ENCODE measurements around the gene SUCLG2.

SUCLG2 gene, protein sequence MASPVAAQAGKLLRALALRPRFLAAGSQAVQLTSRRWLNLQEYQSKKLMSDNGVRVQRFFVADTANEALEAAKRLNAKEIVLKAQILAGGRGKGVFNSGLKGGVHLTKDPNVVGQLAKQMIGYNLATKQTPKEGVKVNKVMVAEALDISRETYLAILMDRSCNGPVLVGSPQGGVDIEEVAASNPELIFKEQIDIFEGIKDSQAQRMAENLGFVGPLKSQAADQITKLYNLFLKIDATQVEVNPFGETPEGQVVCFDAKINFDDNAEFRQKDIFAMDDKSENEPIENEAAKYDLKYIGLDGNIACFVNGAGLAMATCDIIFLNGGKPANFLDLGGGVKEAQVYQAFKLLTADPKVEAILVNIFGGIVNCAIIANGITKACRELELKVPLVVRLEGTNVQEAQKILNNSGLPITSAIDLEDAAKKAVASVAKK

DNA sequence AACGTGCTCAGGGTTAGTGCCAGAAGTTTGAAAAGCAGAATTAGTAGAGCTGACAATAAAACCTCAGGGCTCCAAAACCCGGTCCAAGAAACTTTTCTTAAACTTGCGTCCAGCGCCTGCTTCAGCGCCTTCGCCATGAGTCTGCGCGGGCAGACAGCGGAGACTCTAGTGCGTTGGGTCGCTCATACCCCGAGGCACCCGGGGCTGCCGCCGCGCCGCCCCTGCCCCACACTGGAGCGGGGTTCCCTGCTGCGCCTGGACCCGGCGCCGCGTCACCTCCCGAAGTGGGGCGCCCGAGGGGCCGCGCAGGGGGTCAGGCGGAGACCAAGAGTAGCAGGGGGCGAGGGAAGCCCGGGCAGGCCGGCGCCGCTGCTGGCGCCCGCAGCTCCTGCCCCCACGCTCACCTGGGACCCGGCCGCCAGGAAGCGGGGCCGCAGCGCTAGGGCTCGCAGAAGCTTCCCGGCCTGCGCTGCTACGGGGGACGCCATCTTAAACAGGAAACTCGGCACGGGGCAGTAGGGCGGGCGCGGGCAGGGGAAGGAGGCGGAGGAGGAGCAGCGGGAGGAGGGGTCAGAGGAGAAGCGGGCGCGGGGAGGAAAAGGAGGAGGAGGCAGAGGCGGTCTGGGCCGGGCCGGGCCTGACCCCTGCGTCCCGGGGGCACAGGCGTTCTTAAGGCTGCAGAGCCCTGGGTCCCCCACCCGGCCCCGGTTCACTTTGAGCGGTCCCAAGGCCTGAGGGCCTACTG is at the start of gene SUCLG2:
Gene SUCLG2 (minus strand): TSS at position 514 of the 745 bp plus-strand sequence. CDS start 26 bp downstream, at position 488.
- peak; percentile 76 to 78 for DNase-seq (ENCODE audit: low read depth in 2 of 2)

DNA sequence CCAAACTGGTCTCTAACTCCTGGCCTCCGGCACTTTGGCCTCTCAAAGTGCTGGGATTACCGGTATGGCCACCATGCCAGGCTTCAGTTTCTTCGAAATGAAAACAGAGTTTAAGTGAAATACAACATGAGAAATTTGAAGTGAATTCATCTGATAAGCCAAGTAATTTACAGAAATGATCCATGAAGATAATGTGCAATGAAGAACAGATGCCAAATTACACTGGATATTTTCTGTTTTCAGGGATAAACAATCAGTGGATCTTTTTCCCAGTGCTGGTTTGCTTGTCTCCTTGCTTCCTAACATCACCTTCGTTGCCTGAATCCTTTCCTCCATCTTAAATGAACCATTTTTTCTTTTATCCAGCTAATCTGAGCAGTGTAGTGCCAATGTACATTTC is 46.2 kb upstream of the SUCLG2 start:
- DNase-seq (ENCODE audit: low read depth in 2 of 2) = no peak

DNA sequence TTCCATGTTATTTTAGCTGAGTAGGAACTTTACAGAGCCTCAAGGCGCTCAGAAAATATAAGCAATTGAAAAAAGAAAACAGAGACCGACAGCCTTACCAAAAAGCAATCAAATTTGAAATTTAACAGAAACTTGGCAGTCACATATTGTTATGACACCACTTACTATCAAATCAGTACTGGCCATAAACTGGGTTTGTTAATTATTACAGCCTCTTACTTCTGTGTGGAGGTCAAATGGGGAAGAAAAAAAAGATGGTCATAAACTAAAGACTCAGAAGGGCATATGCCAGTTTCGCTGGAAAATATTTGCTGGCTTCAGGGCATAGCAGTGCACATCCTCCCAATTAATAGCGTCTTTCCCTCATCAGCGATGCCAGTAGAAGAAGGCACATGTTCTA is 45.5 kb upstream of the SUCLG2 start:
- DNase-seq (ENCODE audit: low read depth in 2 of 2) = no peak

DNA sequence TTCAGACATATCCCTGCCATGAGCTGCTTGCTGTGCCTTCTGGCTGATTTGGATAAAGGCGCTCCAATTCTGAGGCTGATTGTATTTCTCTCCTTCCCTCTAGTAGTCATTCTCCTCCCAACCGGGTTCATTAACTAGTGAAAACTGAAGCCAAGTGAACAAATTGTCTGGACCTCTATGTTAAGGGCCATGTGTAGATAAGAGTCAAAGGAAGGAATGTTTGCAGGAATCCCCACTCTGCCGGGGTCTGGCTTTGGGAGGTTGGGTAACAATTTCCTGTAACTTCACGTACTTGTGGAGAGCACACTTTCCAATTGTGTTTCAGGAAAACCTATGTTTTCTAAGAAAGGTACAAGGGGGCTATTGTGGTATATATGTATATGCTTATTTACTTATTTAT is 38.2 kb upstream of the SUCLG2 start:
- no peak for DNase-seq (ENCODE audit: low read depth in 2 of 2)

DNA sequence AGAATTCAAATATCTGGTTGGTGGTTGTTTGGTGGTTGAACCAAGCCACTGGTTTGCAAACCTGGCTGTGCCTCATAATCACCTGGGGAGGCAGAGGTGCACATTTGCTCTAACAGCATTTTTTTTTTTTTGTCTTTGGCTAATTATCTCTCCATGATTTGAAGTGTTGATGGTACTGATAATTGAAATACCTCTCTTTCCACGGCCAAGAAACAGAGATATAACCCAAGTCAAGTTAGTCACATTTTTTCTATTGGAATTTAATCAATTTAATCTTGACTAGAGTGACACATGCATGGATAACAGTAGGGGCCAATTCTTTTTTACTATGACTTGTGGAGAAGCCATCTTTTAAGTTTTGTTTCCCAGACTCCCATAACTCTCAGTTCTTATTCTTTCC is 37.5 kb upstream of the SUCLG2 start:
- no peak for DNase-seq (ENCODE audit: low read depth in 2 of 2)

DNA sequence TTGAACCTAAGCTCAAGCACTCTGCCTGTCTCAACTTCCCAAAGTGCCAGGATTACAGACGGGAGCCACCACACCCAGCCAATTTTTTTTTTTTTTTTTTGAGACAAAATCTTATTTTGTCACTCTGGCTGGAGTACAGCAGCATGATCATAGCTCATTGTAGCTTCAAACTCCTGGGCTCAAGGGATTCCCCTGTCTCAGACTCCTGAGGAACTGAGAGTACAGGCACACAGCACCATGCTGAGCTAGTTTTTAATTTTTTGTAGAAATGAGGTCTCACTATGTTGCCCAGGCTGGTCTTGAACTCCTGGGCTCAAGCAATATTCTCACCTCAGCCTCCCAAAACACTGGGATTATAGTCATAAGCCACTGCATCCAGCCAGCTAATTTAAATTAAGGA is 36.8 kb upstream of the SUCLG2 start:
- no peak for DNase-seq (ENCODE audit: low read depth in 2 of 2)

DNA sequence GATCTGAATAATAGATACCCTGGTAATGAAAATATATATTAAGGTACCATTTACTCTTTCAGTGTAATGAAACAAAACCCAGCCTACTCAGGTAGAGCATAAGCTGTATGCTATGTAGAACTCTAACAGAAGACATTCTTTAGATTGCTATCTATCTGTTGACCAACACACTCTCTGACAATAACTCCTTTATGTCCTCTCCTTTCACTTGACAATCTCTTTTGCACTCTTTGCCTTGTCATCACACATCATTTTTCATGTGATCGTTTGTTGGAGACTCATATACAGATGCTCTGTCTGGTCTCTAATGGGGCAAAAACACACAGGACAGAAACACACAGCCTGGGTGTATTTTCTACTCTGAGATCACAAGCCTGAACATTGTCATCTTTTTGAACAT is 35.4 kb upstream of the SUCLG2 start:
- no peak for DNase-seq (ENCODE audit: low read depth in 2 of 2)

DNA sequence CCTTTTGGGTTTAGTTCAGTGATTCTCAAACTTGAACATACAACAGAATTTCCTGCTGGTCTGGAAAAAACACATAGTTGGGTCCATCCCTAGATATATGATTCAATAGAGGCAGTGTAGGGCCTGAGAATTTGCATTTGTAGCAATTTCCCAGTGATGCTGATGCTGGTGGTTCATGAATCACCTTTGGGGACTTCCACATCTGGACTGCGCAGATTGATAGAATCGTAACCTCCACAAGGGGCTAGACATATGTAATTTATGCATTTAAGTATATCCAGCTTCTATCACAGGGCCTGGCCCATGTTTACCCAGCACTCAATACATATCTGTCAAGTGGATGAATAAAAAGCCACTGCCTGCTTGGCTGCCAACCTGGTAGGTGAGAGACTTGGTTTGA is 33.8 kb upstream of the SUCLG2 start:
- no peak for DNase-seq (ENCODE audit: low read depth in 2 of 2)

DNA sequence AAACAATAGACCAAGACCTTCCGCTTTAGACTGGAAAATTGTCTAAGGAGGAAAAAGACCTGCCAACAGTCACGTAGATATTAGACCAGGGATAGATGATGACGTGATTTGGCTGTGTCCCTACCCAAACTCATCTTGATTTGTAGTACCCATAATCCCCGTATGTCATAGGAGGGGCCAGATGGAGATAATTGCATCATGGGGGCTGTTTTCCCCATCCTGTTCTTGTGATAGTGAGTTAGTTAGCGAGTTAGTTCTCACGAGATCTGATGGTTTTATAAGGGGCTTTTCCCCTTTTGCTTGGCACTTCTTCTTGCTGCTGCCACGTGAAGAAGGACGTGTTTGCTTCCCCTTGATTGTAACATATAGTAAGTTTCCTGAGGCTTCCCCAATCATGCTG is 31.7 kb upstream of the SUCLG2 start:
- DNase-seq (ENCODE audit: low read depth in 2 of 2) = no peak

DNA sequence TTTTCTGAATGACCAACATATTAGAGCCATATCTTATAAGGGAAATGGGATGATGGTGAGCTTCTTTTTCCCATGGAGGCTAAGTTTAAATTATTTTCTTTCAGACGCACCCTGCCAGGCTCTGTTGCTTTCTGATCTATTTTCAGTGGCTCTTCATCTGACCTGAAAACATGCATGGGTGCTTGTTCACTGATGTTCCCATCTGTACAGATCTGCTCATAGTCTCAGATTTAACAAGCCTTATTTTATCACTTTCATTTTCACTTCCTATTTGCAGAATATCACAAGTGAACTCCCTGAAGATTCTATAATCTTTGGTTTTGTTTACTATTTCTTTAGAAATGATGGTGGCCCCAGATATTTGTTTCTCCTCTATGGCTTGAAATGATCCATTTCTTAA is 31.1 kb upstream of the SUCLG2 start:
- no peak for DNase-seq (ENCODE audit: low read depth in 2 of 2)

DNA sequence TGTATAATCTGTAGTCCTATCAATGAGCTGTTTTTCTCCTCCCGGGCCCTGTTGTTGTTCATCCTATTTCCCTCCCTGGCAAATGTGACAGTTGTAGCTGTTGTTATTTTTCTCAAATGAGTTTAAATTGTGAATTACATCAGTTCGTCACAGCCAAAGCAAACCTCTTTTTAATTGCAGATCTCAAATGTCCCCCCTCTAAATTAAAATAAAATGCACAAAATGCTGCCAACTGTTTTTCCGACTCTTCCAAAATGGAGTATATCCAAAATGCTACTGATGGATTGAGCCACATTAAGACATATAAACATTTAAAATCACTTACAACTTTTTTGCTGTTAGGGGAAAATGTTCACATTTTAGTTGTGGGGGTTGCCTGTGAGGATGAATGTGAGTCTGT is 29.8 kb upstream of the SUCLG2 start:
- no peak for DNase-seq (ENCODE audit: low read depth in 2 of 2)

DNA sequence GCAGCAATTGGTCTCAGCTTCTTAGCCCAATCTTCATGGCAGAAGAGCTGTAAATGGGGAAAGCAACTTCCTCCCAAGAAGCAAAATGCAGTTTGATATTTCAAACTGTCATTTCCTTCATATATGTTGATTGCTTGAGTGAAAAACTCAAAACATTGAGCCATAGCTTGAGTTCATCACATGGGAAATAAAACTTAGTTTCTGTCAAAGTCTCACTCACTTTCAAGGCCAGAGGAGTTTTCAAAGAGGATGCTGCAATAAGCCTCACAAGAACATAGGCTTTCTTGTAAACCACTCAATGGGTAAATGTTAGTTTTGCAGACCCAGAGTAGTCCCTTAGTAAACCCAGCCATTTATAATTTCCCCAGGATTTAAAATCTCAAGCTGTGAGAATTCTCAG is 29.1 kb upstream of the SUCLG2 start:
- DNase-seq (ENCODE audit: low read depth in 2 of 2) = no peak

DNA sequence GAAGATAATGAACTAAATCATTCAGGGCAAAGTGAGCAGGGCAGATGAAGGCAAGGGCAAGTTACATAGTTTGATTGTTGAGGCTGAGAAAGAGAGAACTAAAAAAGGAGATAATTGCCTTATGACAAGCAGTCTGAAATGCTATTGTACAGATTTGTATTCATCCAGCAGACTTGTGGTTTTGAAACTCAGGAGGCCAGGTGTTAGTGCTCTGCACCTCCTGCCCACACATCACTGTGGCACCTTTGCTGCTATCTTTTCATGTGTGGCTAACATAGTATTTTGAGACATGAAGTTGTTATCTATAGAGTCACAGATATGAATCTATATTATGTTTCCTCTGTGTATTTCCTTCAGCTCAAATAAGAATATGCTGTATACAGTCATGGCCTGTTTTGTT is 24.3 kb upstream of the SUCLG2 start:
- no peak for DNase-seq (ENCODE audit: low read depth in 2 of 2)

DNA sequence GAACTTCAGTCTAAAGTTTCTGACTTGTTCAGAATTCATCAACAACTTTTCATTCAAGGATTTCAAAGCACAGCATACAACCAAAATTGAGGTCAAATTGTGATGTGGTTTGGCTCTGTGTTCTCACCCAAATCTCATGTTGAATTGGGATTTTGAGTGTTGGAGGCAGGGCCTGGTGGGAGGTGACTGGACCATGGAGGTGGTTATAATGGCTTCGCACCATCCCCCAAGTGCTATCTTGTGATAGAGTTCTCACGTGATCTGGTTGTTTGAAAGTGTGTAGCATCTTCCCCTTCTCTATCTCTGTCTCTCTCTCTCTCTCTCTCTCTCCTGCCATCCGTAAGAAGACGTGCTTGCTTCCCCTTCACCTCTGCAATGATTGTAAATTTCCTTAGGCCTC is 19.6 kb upstream of the SUCLG2 start:
- DNase-seq (ENCODE audit: low read depth in 2 of 2) = no peak

DNA sequence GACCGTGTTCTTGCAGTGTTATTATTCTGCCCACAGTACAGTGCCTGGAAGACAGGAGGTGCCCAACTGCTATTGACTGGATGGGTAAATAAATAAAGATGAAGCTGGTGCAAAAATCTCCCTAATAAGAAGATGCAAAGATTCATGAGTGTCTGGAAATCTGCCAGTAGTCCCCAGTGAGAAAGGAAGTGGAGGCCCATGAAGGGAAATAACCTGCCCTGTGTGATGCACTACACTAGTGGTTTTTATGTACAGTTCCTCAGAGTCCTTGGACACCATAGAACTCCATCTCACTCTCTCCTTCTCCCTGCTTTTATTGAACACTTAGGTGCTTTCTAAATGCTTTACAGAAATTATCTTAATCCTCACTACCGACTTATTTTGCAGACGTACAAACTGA is 8.3 kb upstream of the SUCLG2 start:
- DNase-seq (ENCODE audit: low read depth in 2 of 2) = no peak

DNA sequence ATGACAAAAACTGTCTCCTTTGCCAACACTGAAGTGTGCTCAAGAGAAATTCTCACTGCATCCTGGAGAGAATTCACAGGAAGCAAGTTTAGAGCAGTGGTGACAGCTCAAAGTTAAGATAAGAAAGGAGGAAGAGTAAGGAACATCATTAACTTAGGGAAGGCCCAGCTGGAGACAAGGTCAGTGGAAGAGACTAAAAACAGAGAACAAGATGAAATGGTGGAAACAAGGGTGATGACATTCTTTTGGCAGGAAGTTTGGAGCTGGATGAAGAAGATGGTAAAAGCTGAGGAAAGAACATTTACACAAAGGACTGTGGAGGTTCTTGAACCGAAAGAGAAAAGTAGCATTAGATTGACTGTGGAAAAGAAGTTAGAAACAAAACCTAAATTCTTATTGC is 6.7 kb upstream of the SUCLG2 start:
- no peak for DNase-seq (ENCODE audit: low read depth in 2 of 2)

DNA sequence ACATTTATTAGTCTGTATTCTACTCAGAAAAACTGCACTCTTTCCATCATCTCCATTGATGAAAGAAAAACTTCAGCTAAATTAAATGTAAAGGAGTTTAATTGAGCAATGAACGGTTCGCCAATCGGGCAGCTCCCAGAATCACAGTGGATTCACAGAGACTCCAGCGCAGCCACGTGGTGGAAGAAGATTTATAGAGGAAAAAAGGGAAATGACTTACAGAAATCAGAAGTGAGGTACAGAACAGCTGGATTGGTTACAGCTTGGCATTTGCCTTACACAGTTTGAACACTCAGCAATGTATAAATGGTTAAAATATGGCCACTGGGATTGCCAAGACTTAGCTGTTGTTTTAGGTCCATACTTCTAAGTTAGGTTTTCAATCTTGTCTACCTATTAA is 2.8 kb upstream of the SUCLG2 start:
- no peak for DNase-seq (ENCODE audit: low read depth in 2 of 2)

DNA sequence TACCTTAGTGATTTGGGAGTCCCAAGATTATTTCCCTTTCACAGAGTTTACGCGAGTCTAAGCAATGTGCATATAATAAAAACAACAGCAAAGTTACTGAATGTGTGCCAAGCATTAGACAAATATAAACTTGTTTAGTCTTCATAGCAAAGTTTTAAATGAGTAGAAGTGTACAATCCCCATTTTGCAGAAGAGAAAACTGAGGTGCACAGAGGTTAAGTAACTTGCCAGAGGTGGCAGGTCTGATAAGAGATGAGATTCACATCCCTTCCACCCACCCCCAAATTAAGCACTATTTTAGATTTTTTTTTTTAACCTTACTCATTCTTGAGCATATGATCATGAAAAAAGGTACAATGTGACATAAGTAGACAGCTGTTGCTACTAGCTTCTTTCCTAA is 2.2 kb upstream of the SUCLG2 start:
- no peak for DNase-seq (ENCODE audit: low read depth in 2 of 2)

DNA sequence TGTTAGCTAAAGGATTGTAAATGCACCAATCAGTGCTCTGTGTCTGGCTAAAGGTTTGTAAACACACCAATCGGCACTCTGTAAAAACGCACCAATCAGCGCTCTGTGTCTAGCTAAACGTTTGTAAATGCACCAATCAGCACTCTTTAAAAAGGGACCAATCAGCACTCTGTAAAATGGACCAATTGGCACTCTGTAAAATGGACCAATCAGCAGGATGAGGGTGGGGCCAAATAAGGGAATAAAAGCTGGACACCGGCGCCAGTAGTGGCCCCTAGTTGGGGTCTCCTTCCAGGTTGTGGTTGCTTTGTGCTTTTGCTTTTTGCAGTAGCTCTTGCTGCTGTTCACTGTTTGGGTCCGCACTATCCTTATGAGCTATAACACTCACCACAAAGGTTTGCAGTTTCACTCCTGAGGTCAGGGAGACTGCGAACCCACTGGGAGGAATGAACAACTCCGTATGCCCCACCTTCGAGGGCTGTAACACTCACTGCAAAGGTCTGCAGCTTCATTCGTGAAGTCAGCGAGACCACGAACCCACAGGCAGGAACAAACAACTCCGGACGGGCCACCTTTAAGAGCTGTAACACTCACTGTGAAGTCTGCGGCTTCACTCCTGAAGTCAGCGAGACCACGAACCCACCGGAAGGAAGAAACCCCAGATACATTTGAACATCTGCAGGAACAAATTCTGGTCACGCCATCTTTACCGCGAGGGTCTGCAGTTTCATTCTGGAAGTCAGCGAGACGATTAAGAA is 1.1 kb upstream of the SUCLG2 start:
- peak; percentile 61 to 65 for DNase-seq (ENCODE audit: low read depth in 2 of 2)

DNA sequence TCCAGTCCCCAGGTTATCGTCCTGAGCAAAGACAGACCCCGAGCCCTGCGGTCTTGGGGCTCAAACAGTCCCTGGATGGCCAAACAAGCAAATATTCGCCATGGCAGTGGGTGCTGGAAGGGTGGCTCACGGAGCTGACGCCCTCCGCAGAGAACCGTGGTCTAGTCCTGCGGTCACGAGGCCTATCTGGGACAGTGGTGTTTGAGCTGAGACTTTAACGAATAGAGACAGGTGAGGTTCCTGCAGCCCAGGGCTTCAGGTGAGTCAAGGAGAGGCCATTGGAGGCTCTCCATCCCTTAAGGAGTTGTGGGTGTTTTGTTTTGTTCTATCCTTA is 399 bp upstream of the SUCLG2 start:
- no peak for DNase-seq (ENCODE audit: low read depth in 2 of 2)

DNA sequence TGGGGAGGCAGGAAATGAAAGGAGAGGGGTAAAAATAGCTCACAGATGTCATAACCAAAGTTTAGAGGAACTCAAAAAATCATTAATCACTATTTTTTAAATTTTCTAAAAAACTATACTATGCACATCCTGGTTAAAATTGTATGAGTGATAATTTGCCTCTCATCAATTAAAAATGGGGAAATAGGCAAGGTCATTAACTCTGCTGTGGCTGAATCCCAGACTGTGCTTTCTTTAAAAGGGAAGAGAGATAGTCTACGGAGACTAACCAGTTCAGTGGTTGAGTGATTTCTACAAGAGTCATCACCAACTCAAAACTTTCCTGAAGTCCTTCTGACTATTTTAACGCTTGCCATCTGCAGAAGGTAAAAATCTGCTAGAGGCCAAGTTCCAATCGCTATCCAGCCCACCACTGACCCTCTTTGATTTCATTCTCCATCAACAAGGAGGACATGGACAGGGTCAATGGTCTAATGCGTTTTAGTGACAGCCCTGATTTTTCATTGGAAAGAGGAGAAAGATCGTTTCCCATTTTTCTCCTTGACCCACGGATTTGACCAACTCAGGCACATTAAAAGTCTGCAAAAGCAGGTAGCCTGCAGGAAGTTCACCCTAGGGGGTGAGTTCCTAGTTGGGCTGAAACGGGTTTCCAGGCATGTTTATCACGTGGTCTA is 850 bp downstream of the SUCLG2 start:
- no peak for DNase-seq (ENCODE audit: low read depth in 2 of 2)

DNA sequence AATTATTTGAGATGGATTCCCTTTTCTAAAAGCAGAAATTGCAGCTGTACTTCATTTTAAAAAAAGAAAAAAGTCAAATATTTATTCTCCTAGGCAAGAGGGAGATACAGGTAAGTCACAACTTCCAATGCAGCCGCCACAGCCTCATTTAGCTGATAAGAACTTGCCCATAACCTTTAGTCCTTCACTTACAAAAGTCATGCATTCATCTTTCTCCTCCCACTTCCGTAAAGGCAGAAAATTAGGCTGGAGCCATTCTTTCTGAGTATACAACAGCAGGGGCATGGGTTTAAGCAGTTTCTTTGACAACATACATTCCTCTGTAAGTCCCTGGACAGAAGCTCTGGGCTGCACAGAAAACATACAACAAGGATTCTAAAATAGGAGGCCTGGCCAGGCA is 4.3 kb downstream of the SUCLG2 start:
- DNase-seq (ENCODE audit: low read depth in 2 of 2) = no peak

Data from stimulated activated CD4-positive, alpha-beta T cell treated with anti-CD3 and anti-CD28 coated beads, Interleukin-15, amount 100 ng/mL, for 48 hours (primary cell).